ENCODE results near the gene EOMES. TPM values are rescaled to one million over a fixed set of nuclear protein-coding genes. Genes with fewer than 3 reads are reported as not detected.

Gene EOMES
- total and polyA plus RNA-seq, 5 donors = 0.09 to 0.29 (median 0.17) TPM; not detected in 1

DNA sequence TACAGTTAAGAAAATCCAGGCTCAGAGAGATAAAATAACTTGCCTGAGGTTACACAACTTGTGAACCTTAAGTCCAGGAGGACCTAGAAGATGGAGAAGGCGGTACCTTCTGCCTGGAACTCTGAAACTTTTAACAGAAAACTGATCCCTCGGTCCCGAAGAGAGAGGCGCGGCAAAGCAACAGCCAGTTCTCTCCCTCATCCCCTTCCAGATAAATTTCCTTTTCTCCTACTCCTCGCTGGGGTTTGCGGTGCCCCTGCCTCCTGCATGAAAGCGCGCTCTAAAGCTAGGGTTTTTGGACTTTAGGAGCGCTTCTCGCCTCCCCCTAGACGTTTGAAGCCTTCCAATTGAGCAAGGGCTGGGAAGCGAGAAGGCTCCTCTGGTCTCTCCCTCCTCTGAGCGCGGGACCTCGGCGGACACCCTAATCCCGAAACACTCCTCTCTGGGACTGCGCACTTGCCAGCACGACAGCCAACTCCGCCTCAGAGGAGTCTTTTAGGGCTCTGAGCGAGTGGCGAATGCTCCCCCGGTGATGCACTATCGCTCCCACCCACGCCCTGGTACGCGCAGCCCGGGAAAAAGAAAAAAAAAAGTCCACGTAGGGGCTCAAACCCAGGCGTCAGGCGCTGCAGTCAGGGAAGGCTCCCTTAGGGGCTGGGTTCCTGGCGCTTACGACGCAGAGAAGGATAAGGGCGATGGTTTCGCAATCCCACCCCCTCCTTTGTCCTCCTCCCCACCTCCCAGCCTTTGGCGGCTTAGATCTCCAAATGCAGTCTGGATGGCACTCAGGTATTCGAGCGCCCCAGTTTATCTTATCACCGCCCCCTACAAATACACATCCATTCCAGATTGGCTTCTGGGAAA is 7.9 kb upstream of the EOMES start:
- H3K4me3 ChIP-seq (ENCODE audit: low read length) = peak overlapping the region; percentile 32
- peak; percentile 45 to 63 (median 61) for DNase-seq
- H3K27ac ChIP-seq (ENCODE audit: low read length) = no peak overlapping the region
- no peaks in the 10 kb centered on the region for H3K27me3 ChIP-seq (ENCODE audit: control insufficient read depth, insufficient read depth)
- intact Hi-C loops (cut with DNase I) = no loop called here
- peak; percentile 31 to 55 for ATAC-seq
- no peaks in the 10 kb centered on the region for H3K4me1 ChIP-seq (ENCODE audit: control insufficient read depth, insufficient read depth, low read length)
- H3K9me3 ChIP-seq (ENCODE audit: control insufficient read depth, low read length) = no peaks in the 10 kb centered on the region
- WGBS = 1% methylated on average over 41 of the region's 41 CpGs

DNA sequence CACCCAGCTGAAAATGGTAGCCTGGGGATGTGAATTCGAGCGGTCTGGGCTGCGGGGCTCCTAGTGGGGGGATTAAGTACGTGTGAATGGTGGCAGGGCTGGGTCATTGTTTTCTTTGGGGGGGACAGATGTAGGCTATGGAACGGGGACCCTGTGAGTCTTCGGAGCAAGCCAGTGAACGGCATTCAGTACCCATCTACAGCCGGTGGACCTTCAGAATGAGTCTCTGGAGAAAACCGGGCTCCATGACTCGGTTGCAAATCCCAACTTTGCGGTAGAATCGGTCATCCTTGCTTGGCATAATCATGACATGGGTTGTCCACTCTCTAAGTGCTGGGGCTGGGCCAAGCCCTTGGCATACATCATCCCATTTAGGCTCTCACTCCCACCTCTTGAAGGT is 7.2 kb upstream of the EOMES start:
- H3K4me3 ChIP-seq (ENCODE audit: low read length) = no peak overlapping the region
- no peaks in the 10 kb centered on the region for H3K9me3 ChIP-seq (ENCODE audit: control insufficient read depth, low read length)
- 9% methylated on average over 12 of the region's 12 CpGs for WGBS
- no peak overlapping the region for H3K27ac ChIP-seq (ENCODE audit: low read length)
- no peaks in the 10 kb centered on the region for H3K4me1 ChIP-seq (ENCODE audit: control insufficient read depth, insufficient read depth, low read length)
- no peak for ATAC-seq
- intact Hi-C loops (cut with DNase I) = no loop called here
- no peak for DNase-seq
- H3K27me3 ChIP-seq (ENCODE audit: control insufficient read depth, insufficient read depth) = no peaks in the 10 kb centered on the region

DNA sequence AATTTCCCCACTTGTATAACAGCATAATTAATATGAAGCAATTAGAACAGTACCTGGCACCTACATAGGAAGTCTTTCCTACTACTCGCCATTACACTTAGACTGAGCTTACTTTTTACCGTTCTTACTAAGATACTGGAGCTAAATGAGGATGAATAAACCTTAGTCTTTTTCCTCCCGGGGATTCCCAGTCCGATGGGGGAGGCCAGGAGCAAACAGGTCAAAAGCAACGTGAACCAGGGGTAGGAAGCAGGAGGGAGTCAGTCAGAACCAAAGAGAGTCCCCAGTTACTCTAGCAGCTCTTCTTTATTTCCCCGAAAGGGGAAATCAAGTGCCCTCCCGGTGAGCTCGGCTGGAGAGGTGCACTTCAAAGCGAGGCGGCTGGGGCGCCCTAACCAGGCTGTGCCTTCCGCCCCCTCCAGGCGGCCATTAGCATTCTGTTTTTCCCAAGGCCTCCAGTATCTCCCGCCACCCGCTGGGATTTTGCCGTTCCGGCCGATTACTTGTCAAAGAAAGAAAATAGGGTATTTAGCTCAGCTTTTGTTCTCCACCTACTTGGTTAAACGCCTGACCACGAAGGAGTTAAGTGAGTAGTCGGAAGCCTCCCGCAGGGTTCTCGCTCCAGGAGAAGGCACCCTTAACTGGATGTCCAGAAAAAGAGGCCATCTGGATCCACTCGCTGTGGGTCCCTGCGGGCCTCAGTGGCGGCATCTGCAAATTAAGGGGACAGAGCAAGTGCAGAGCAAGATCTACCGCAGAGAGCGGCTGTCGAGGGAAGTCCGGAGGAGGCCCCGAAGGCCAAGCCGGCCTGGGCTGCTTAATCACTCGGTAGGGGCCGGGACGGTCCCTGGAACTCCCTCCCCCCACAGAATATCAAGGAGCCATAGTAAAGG is 6.3 kb upstream of the EOMES start:
- DNase-seq (no peak), ATAC-seq (no peak)
- WGBS = 4% methylated on average over 35 of the region's 35 CpGs

DNA sequence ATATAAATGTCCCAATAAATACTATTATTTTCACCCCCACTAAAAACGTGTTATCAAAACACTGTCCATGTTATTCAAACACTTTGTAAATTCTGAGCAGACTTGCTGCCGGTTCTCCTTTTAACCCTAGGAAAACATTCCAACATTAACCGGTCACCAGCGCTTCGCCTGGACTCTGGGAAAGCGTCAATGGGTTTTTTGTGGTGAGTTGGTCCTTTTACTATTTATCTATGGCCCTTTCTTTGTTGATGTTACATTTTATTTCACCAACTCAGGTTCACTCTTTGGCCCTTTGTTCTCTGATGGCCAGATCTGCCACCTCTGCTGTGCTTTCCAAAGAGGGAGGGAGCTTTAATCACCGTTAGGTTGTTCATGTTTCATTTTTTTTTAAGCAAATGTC is 4.1 kb upstream of the EOMES start:
- ATAC-seq (no peak), DNase-seq (no peak)
- H3K9me3 ChIP-seq (ENCODE audit: control insufficient read depth, low read length) = no peaks in the 10 kb centered on the region
- no peak overlapping the region for H3K4me3 ChIP-seq (ENCODE audit: low read length)
- H3K27ac ChIP-seq (ENCODE audit: low read length) = no peak overlapping the region
- intact Hi-C loops (cut with DNase I) = no loop called here
- H3K4me1 ChIP-seq (ENCODE audit: control insufficient read depth, insufficient read depth, low read length) = peaks cover 3% of the 10 kb centered on the region
- H3K27me3 ChIP-seq (ENCODE audit: control insufficient read depth, insufficient read depth) = no peaks in the 10 kb centered on the region
- WGBS = 13% methylated on average over 7 of the region's 7 CpGs

More for the DNA sequence above, 6.3 kb upstream of the EOMES start:
- Histone ChIP-seq H3K9me3 (ENCODE audit: control insufficient read depth, low read length) (no peaks in the 10 kb centered on the region), H3K4me1 (ENCODE audit: control insufficient read depth, insufficient read depth, low read length) (peaks cover 3% of the 10 kb centered on the region), H3K4me3 (ENCODE audit: low read length) (peak overlapping the region; percentile 31), H3K27me3 (ENCODE audit: control insufficient read depth, insufficient read depth) (no peaks in the 10 kb centered on the region), H3K27ac (ENCODE audit: low read length) (no peak overlapping the region)
- intact Hi-C loops (cut with DNase I) = no loop called here

DNA sequence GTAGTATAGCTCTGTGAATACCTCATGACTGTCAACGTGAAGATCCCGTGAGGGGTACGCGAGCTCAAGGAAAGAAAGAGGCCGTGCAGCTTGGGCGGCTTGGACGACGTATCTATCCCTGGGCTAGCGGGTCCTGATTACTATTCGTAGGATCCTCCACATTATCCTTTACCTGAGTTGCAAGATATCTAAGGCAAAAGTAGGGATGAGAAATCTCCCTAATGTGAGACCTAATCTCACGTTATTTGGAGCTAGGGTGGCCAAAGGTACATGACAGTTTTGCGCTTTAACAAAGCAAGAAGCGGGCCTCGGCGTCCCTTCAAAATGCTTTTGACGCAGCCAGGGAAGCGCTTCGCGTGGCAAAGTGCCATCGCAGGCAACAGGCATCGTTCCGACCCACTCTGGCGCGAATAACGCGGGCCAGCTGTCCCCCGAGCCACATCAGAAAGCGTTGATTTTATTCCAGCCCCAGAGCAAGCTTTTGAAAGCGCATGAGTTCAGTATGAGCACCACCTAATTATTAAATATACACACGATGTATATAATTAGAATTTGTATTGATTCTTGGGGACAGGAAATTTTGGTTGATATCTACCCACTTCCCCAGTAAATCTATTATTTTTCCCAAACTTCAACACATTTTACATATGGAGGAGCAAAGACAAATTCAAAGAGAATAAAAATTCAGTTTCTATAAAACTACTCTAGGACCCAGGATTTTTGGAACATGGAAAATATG is 2.5 kb upstream of the EOMES start:
- intact Hi-C loops (cut with DNase I) = no loop called here
- H3K4me1 ChIP-seq (ENCODE audit: control insufficient read depth, insufficient read depth, low read length) = peaks cover 3% of the 10 kb centered on the region
- H3K27me3 ChIP-seq (ENCODE audit: control insufficient read depth, insufficient read depth) = no peaks in the 10 kb centered on the region
- no peaks in the 10 kb centered on the region for H3K9me3 ChIP-seq (ENCODE audit: control insufficient read depth, low read length)
- WGBS = 10% methylated on average over 30 of the region's 30 CpGs
- no peak for ATAC-seq
- DNase-seq = no peak
- no peak overlapping the region for H3K4me3 ChIP-seq (ENCODE audit: low read length)
- no peak overlapping the region for H3K27ac ChIP-seq (ENCODE audit: low read length)

DNA sequence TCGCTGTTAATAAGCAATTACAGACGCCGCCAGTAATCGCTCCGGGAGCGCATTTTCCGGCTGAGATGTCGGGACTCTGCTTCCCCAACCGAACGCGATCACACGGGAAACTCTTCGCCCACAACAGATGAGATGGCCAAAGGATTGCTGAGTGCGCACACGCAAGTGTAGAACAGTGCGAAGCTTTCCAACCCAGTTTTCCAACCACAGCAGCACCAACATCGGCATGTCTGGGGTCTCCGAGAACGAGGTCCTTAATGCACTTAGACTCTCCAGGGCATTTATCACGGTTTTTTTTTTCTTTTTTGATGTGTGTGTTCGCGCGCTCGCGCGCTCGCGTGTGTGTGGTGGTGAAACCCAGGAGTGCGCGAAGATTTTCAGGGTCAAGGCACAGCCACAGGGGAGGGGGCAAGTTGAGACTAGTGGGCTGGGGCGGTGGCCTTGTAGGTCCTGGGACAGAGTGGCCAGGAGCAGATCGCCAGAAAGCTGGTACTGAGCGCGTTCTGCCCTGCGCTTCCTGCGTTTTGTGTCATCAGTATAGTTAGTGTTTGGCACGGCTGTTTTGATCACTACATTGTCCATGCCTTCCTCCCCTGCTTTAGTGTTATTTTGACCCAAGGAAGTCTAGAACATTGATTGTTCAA is 1.8 kb upstream of the EOMES start:
- intact Hi-C loops (cut with DNase I) = no loop called here
- DNase-seq = no peak
- H3K27me3 ChIP-seq (ENCODE audit: control insufficient read depth, insufficient read depth) = no peaks in the 10 kb centered on the region

DNA sequence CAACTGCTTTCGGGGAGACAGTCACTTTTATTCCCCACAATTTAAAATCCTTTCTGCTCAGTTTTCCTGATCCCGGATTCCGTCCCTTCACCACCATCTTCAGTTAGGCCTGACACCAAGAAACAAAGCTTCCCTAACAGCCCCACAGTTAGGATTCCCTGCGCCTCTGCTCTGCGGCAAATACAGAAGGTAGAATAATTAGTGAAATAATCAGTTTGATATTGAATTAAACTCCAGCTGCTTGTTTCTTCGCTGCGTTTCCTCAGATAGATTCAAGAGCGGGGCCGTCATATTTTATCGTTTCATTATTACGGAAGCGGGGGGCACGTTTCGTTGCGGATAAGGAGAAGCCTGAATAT is 1.3 kb upstream of the EOMES start:
- intact Hi-C loops (cut with DNase I) = no loop called here
- Histone ChIP-seq H3K27ac (ENCODE audit: low read length) (no peak overlapping the region), H3K4me1 (ENCODE audit: control insufficient read depth, insufficient read depth, low read length) (peaks cover 3% of the 10 kb centered on the region), H3K27me3 (ENCODE audit: control insufficient read depth, insufficient read depth) (peaks cover 2% of the 10 kb centered on the region), H3K9me3 (ENCODE audit: control insufficient read depth, low read length) (no peaks in the 10 kb centered on the region), H3K4me3 (ENCODE audit: low read length) (peak overlapping the region; percentile 4)
- DNase-seq (no peak), ATAC-seq (no peak)
- 4% methylated on average over 15 of the region's 15 CpGs for WGBS

More for the DNA sequence above, 1.8 kb upstream of the EOMES start:
- Histone ChIP-seq H3K4me1 (ENCODE audit: control insufficient read depth, insufficient read depth, low read length) (peaks cover 3% of the 10 kb centered on the region), H3K9me3 (ENCODE audit: control insufficient read depth, low read length) (no peaks in the 10 kb centered on the region), H3K4me3 (ENCODE audit: low read length) (peak overlapping the region; percentile 4), H3K27ac (ENCODE audit: low read length) (no peak overlapping the region)
- ATAC-seq = no peak
- whole genome bisulfite sequencing = 5% methylated on average over 37 of the region's 37 CpGs

DNA sequence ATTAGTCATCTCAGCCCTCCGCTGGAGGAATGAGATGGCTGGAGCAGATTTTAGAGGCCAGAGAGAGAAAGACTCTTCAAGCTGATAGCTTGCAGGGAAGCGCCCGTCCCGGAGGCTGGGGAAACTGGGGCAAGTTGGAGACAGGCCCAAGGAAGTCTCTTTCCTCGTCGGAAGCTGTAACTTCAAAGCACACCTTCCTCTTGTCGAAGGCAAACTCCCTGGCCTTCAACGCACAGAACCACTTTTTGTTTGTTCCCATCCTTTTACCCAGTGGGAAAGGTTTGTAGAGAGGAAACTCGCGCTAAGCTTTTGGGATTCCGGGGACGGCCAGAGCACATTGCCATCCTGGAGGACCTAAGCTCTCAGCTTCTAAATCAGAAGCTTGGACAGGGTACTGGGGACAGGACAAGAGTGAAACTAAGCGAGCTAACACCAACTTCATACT is 900 bp upstream of the EOMES start:
- H3K27me3 ChIP-seq (ENCODE audit: control insufficient read depth, insufficient read depth) = peaks cover 2% of the 10 kb centered on the region
- H3K27ac ChIP-seq (ENCODE audit: low read length) = no peak overlapping the region
- peaks cover 3% of the 10 kb centered on the region for H3K4me1 ChIP-seq (ENCODE audit: control insufficient read depth, insufficient read depth, low read length)
- ATAC-seq (no peak), DNase-seq (no peak)
- H3K4me3 ChIP-seq (ENCODE audit: low read length) = peak overlapping the region; percentile 4
- no peaks in the 10 kb centered on the region for H3K9me3 ChIP-seq (ENCODE audit: control insufficient read depth, low read length)
- WGBS = 5% methylated on average over 13 of the region's 13 CpGs
- intact Hi-C loops (cut with DNase I) = no loop called here

DNA sequence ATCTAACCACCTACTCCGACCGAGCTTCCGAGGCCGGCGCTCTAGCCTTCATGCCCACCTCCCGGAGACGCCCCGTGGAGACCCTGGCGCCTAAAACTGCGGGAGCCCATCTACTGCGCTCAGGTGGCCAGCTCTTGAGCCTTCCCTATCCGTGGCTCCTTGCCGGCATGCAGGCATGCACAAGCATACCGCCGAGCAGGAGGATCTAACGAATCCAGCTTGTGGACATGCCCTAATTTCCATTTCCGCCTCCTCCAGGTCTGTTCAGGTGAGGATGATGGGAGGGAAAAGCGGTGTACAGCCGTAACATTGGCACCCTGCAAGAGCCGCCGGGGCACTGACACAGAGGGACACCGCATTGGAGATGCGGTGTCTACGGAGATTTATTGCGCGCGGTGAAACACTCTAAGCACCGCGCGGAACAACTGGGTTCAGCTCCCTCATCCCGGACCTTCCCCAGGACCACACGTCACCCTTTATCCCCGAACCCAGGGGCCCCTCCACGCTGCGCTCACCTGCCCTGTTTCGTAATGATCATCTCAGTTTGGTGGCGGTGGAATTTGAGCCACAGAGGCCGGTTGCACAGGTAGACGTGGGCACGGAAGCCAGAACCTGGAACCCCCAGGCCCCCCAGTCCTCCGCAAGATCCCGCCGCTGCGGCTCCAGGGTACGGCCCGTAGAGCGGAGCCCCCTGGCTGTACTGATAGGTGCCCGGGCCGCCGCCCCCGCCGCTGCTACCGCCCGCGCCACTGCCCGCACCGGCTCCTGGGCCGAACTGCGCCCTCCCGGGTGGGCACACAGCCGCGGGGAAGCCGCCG is 1.0 kb downstream of the EOMES start:
- H3K4me1 ChIP-seq (ENCODE audit: control insufficient read depth, insufficient read depth, low read length) = peaks cover 3% of the 10 kb centered on the region
- WGBS = 2% methylated on average over 64 of the region's 64 CpGs
- peak in 1 of 3 donors; percentile 60 for DNase-seq

More for the DNA sequence above, 1.0 kb downstream of the EOMES start:
- peak in 1 of 2 donors; percentile 10 for ATAC-seq
- Histone ChIP-seq H3K27me3 (ENCODE audit: control insufficient read depth, insufficient read depth) (peaks cover 2% of the 10 kb centered on the region), H3K4me3 (ENCODE audit: low read length) (peak overlapping the region; percentile 48), H3K27ac (ENCODE audit: low read length) (no peak overlapping the region), H3K9me3 (ENCODE audit: control insufficient read depth, low read length) (no peaks in the 10 kb centered on the region)
- intact Hi-C loops (cut with DNase I) = no loop called here

Data from right cardiac atrium (tissue), 5 donors.